ENCODE measurements around the gene ACTRT2.

Gene ACTRT2

GRCh38 chr1:3003039-3003940 is 18.0 kb upstream of the ACTRT2 start:
- no peak for DNase-seq (ENCODE audit: low read depth in 2 of 2)

GRCh38 chr1:3003941-3004270 is 17.4 kb upstream of the ACTRT2 start:
- no peak for DNase-seq (ENCODE audit: low read depth in 2 of 2)

GRCh38 chr1:3004285-3005205 is 16.7 kb upstream of the ACTRT2 start:
- DNase-seq (ENCODE audit: low read depth in 2 of 2): no peak

GRCh38 chr1:3005771-3006170 is 15.5 kb upstream of the ACTRT2 start:
- no peak for DNase-seq (ENCODE audit: low read depth in 2 of 2)

GRCh38 chr1:3007298-3008147 is 13.7 kb upstream of the ACTRT2 start:
- DNase-seq (ENCODE audit: low read depth in 2 of 2): no peak

- no peak for DNase-seq (ENCODE audit: low read depth in 2 of 2)
These were observed 12.2 kb upstream of the ACTRT2 start for GRCh38 chr1:3009021-3009420.

- DNase-seq (ENCODE audit: low read depth in 2 of 2): no peak
These were observed 11.7 kb upstream of the ACTRT2 start for GRCh38 chr1:3009556-3009955.

GRCh38 chr1:3011127-3011526 is 10.1 kb upstream of the ACTRT2 start:
- DNase-seq (ENCODE audit: low read depth in 2 of 2): no peak

- no peak for DNase-seq (ENCODE audit: low read depth in 2 of 2)
These were observed 9.4 kb upstream of the ACTRT2 start for GRCh38 chr1:3011631-3012455.

GRCh38 chr1:3012456-3013291 is 8.6 kb upstream of the ACTRT2 start:
- peak in 1 of 2 donors; percentile 27 for DNase-seq (ENCODE audit: low read depth in 2 of 2)

- no peak for DNase-seq (ENCODE audit: low read depth in 2 of 2)
These were observed 7.8 kb upstream of the ACTRT2 start for GRCh38 chr1:3013371-3014049.

GRCh38 chr1:3014050-3014440 is 7.2 kb upstream of the ACTRT2 start:
- no peak for DNase-seq (ENCODE audit: low read depth in 2 of 2)

GRCh38 chr1:3014443-3015268 is 6.6 kb upstream of the ACTRT2 start:
- no peak for DNase-seq (ENCODE audit: low read depth in 2 of 2)

GRCh38 chr1:3015269-3015635 is 6.0 kb upstream of the ACTRT2 start:
- DNase-seq (ENCODE audit: low read depth in 2 of 2): no peak

- no peak for DNase-seq (ENCODE audit: low read depth in 2 of 2)
These were observed 5.5 kb upstream of the ACTRT2 start for GRCh38 chr1:3015744-3016143.

- no peak for DNase-seq (ENCODE audit: low read depth in 2 of 2)
These were observed 4.4 kb upstream of the ACTRT2 start for GRCh38 chr1:3016641-3017439.

GRCh38 chr1:3017440-3018050 is 3.7 kb upstream of the ACTRT2 start:
- DNase-seq (ENCODE audit: low read depth in 2 of 2): no peak

Data from stimulated activated CD4-positive, alpha-beta T cell treated with anti-CD3 and anti-CD28 coated beads, Interleukin-15, amount 100 ng/mL, for 48 hours (primary cell).